Stimulated activated CD4-positive, alpha-beta T cell treated with anti-CD3 and anti-CD28 coated beads, Interleukin-2, amount 100 ng/mL, for 4 hours (primary cell): ENCODE measurements around the gene WDFY4.

Experiments
- DNase-seq: peaks from one replicate; pipeline ENCODE4 v3.0.0-alpha.2; 2020; ENCODE audit warnings: low read depth

Gene WDFY4

DNA sequence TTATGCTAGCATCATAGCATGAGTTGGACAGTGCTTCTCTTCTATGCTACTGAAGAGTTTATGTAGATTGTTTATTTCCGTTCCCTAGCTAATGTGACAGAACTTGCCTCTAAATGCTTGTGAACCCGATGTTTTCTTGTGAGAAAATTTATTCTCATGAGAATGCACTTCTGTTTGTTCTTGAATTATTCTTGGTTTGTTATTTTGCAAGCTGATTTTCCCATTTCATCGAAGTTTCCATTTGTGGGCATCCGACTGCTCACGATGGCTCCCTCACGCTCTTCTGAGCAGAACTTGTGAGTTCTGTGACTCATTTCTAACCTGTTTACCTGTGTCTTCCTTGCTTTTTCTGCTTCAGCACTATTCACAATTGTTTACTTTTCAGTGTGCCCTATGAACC lies 59.9 kb downstream of the WDFY4 start:
- DNase-seq: no peak

DNA sequence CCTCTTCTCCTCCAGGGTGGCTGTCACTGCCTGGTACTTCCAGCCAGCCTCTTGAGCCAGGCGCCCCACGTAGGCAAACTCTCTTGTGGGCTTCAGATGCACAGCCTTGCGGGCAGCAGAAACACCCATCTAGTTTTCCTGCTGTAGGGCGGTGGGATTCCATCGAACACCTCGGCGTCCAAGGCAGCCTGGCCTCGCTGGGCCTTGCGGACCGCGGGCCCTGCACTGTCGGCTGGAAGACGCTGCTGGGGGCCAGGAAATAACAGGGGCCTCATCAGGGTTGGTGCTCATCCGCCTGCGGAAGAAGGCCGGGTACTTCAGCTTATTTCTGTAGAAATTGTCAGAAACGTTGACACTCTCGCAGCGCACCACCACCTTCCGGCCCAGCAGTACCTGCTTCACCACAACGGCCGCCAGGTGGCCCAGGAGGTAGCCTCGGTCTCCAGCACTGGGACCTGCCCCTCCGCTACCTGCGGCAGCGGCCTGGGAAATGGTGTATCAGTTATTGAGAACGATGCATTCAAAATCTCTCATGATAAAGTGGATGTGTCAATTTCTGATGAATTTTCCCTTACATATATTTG lies 61.1 kb downstream of the WDFY4 start:
- no peak for DNase-seq

DNA sequence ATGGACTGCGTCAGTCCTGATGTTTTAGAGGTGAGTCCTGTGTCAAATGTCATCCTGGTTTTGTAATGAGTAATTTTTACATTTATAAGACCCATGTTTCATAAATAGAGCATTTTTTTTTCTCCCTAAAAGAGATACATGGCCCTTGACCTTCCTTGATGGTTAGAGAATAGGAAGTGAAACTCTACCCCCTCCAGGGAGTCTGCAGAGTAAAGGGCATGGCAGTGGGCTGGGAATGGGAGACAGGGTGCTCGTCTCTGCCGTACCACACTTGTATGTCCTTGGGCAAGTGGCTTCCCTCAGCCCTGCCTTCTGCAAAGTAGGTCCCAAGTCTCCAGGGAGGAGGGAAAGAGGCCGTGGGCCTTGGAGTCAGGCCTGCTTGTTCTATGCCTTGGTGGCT lies 63.9 kb downstream of the WDFY4 start:
- no peak for DNase-seq

- DNase-seq: no peak
These were observed 64.6 kb downstream of the WDFY4 start for GRCh38 chr10:48749254-48749787.

DNA sequence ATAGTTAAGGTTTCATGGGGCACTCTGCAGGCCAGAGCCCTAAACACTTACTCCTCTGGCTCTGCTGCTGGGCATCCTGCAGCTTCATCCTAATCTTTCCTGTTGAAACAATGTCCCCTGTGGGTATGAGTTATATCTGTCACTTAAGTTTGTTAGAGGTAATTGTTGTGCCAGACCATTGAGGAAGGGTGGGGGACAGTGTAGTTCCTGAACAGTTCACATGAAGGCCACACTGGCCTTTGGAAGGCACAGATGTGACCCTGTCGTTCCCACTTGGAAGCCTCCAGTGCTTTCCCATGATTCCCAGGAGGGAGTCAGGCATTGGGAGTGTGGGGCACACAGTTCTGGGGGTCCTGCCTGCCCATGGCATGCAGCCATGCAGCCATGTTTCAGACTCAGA lies 65.3 kb downstream of the WDFY4 start:
- no peak for DNase-seq

- DNase-seq: no peak
These were observed 66.3 kb downstream of the WDFY4 start for GRCh38 chr10:48750991-48751390.

GRCh38 chr10:48751730-48752129 lies 67.1 kb downstream of the WDFY4 start:
- no peak for DNase-seq

GRCh38 chr10:48758411-48758810 lies 73.7 kb downstream of the WDFY4 start:
- DNase-seq: no peak

DNA sequence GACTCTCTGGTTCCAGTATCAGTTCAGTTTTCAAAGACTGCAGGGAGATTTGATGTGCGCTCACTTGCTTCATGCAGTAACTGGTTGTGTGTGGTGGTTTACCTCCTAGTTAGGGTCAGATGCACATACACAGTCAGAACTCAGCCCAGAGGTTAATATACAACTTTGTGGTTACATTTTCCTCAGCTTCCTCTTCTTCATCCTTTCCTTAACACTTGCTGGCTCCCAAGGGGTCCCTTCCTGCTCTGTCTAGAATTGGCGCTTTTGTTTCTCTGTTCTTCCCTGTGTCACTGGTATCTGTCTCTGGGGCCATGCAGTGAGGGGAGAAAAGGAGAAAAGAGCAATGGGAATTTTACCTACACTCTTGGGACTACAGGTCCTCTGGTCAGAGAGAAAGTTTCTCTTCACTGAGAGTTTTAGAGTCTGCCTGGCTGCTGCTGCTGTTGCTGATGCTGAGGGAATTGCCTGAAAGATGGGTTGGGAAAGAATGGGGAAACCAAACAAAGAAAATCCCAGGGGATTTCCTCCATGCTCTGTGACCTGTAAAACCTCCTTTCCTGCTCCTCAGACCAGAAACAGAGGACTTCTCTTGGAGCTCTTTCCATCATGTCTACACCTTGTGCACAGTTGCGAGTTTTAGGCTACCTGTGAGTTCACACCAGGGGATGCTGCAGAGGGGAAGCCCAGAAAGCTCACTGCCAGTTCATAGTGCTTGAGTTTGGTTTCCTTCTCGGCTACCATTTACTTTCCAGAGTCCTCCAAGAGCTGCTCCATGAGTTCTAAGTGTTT lies 74.6 kb downstream of the WDFY4 start:
- no peak for DNase-seq

DNA sequence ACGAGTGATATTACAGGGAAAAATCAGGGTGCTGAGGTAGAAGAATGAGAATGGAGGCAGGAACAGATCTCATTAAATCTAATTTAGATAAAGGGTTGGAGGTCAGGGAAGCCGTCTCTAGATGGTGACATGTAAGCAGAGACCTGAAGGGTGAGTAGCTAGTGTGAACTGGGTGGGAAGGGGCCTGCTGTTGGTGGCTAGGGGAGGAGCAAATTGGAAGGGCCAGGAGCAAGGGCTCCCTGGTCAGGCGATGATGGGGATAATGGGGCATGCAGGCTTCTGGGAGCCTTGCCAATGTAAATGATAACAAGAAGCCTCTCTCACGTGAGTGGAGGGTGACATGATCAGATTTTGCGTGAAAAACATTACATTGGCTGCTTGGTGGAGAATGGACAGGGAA lies 76.3 kb downstream of the WDFY4 start:
- DNase-seq: no peak

DNA sequence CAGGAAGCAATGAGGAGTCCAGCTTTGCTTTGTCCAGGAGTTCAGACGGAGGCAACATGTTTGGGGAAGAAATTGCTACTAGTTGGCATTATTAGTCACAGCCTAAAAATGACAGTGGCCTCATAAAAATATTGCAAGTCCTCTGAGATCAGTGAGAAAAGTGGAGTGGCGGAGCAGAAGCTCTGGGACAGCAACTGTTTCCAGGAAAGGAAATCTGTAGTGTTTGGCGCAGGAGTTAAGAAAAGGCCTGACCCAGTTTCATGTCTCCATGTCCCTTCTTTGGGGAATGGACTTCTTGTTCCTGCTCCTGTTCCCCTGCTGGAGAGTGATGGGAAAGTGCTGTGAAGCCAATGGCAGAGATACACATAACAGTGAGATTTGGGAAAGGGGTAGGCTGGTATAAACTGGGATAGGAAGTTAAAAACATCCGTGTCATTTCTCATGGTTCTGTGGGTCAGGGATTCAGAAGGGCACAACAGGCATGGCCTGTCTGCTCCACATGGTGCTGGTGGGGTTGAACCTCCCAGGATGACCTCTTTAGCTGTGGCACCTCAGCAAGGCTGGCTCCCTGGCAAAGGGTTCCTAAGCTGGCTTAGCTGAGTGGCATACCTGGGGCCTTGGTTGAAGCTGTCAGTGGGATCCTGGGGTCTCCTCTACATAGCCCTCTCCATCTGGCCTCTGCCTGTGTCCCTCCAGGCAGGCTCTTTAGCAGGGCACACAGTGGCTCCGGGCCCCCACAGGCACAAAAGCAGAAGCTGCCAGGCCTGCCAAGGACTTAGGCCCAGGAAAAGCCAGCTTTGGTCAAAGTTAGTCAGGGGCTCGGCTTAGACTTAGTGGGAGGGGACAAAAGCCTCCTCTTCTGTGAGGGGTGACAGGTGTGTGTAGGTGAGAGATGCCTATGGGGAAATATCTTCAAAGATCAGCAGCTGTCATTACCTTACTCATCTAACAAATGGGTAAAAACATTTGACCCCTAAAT lies 77.7 kb downstream of the WDFY4 start:
- no peak for DNase-seq

GRCh38 chr10:48763403-48763965 lies 78.8 kb downstream of the WDFY4 start:
- no peak for DNase-seq

- DNase-seq: no peak
These were observed 79.8 kb downstream of the WDFY4 start for GRCh38 chr10:48764486-48764885.

DNA sequence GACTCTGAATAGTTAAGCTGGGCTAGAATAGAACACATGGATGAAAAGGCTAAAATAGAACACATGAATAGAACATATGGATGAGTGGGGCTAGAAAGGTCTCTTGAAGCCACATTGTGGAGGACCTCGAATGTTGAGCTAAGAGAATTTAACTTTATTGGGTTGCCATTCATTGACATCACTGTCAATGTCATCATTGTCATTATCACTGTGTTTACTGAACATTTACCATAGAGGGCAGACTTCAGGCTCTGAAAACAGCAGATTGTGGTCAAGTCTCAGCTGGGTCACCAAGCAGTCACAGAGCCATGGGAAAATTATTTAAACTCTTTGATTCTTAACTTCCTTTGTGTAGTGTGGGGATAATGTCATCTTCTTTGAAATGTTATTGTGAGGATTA lies 80.4 kb downstream of the WDFY4 start:
- no peak for DNase-seq

- DNase-seq: no peak
These were observed 80.9 kb downstream of the WDFY4 start for GRCh38 chr10:48765527-48765926.

DNA sequence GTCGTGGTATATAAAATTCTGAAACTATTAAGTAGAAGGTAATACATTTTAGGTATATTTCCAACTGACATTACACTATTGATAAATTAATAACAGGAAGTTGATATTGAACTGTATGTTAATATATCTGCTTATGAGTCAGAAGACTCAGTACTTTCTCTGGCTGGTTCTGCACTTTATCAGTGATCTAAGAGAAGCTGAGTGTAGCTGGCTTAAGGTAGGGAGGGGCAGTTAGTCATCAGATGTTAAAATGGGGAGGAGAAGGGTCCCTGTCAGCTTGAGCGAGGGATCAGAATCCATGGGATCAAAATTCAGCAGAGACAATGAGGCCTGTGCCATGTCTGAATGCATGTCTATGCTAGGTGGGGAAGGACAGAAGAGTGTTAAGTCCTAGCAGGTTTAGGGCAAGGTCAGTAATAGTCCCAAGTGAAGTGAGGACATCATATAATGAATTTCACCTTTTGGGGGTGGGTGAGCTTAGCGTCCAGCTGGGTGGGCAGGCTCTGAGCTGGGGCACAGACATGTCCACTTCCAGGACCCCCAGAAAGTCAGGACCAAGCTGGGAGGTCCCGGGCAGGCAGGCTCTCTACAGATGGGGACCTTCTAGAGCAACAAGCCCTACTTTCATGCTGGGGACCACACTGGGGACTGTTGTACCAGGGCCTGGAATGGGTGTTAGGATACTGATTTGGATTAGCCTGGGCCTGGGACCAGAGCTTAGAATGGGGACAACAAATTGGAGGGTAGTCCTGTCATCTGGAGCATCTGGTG lies 82.9 kb downstream of the WDFY4 start:
- DNase-seq: no peak

DNA sequence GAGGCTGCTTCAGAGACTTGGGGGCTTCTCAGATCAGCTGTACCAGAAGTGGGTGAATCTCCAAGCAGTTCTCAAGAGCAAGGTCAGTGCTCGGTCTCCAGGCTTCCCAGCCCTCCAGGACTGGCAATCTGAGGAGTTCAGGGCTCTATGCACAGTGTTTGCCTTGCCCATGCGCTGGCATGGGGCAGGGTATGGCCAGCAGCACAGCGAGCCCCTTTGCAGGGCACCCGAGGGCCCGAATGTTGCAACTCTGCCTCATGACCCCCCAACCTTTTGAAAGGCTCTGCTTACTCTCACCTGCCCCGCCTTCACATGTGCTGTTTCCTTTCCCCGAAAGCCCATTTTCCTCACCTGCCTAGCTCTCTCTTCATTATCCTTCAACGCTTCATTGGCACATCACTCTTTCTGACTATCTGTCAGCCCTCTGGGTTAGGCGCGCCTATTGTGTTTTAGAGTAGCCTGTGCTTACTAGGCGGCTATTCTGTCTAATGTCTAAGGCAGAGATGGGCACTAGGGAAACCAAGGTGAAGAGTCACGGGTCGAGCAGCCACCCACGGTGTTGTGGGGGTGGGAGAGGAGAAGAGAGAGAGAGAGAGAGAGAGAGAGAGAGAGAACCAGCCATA lies 83.6 kb downstream of the WDFY4 start:
- DNase-seq: no peak

GRCh38 chr10:48768926-48769325 lies 84.3 kb downstream of the WDFY4 start:
- DNase-seq: no peak

GRCh38 chr10:48769706-48770435 lies 85.2 kb downstream of the WDFY4 start:
- no peak for DNase-seq

- DNase-seq: no peak
These were observed 86.0 kb downstream of the WDFY4 start for GRCh38 chr10:48770561-48771089.
